HG03354 (cell line): ENCODE measurements around the gene KISS1R.

ENCODE experiments used
- ATAC-seq: cut with Tn5 transposase; IDR thresholded peaks from one replicate; pipeline ENCODE4 v1.9.1; 2021; ENCODE audit warnings: mild to moderate bottlenecking; ENCODE audit not compliant: unreplicated experiment, poor library complexity, severe bottlenecking

Gene KISS1R

GRCh38 chr19:897442-898039 is 19.6 kb upstream of the KISS1R start:
- ATAC-seq = no peak

GRCh38 chr19:898663-899062 is 18.5 kb upstream of the KISS1R start:
- no peak for ATAC-seq

GRCh38 chr19:899336-900042 is 17.6 kb upstream of the KISS1R start:
- ATAC-seq = no peak

GRCh38 chr19:900043-900301 is 17.2 kb upstream of the KISS1R start:
- no peak for ATAC-seq

- ATAC-seq = no peak
Observed at GRCh38 chr19:900302-901111, 16.6 kb upstream of the KISS1R start.

GRCh38 chr19:901216-902092 is 15.7 kb upstream of the KISS1R start:
- no peak for ATAC-seq

- ATAC-seq = no peak
Observed at GRCh38 chr19:902093-902370, 15.1 kb upstream of the KISS1R start.

GRCh38 chr19:902446-903226 is 14.5 kb upstream of the KISS1R start:
- ATAC-seq = no peak

GRCh38 chr19:903266-903797 is 13.8 kb upstream of the KISS1R start:
- no peak for ATAC-seq

GRCh38 chr19:904545-904944 is 12.6 kb upstream of the KISS1R start:
- ATAC-seq = no peak

- no peak for ATAC-seq
Observed at GRCh38 chr19:906480-906879, 10.7 kb upstream of the KISS1R start.

- no peak for ATAC-seq
Observed at GRCh38 chr19:907183-907853, 9.8 kb upstream of the KISS1R start.

- no peak for ATAC-seq
Observed at GRCh38 chr19:911197-912033, 5.7 kb upstream of the KISS1R start.

GRCh38 chr19:912181-913079 is 4.7 kb upstream of the KISS1R start:
- ATAC-seq = no peak

- ATAC-seq = no peak
Observed at GRCh38 chr19:913080-913748, 3.9 kb upstream of the KISS1R start, which contains the start of gene R3HDM4. Gene R3HDM4, minus strand, starts transcription at chr19:913219. Its CDS starts 62 bp downstream, at chr19:913157.

GRCh38 chr19:916645-917322 is 349 bp upstream of the KISS1R start:
- ATAC-seq = no peak
